Measurements from ENCODE around the gene B3GAT1.

The B3GAT1 gene

DNA sequence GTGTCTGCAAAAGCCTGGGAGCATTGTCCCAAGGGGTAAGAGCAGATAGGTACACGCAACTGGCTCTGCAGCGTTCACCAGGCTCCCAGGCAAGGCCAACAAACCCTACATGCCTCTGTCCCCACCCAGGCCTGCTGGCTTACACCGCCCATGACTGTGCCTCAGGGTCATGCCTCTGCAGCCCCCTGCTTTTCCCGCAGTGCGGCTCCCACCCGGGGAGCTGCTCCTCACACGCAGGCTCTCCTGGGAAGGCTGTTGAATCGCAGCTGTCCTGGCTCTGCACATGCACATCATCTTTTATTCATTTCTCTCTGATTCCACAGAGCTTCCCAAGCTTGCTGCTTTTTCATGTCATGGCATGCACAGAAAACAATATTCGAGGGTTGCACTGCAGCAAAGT lies 29.2 kb upstream of the B3GAT1 start:
- no peak for DNase-seq

DNA sequence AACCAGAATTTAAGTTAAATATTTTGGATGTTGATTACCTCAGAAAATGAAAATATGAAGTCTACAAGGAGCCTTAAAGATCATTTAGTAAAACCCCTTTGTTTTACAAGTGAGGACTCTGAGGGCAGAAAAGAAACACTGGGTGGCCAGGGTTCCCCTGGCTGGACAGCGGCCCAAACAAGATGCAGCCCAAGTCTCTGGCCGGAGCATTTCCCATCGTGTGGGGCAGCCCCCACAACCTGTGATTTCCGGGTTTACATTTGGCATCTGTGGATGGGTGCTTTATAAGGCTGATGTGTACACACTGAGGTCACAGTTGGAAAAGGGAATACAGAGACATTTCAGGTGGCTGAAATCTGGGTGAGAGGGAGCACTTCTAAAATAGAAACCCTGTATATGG lies 28.8 kb upstream of the B3GAT1 start:
- DNase-seq, result no peak

DNA sequence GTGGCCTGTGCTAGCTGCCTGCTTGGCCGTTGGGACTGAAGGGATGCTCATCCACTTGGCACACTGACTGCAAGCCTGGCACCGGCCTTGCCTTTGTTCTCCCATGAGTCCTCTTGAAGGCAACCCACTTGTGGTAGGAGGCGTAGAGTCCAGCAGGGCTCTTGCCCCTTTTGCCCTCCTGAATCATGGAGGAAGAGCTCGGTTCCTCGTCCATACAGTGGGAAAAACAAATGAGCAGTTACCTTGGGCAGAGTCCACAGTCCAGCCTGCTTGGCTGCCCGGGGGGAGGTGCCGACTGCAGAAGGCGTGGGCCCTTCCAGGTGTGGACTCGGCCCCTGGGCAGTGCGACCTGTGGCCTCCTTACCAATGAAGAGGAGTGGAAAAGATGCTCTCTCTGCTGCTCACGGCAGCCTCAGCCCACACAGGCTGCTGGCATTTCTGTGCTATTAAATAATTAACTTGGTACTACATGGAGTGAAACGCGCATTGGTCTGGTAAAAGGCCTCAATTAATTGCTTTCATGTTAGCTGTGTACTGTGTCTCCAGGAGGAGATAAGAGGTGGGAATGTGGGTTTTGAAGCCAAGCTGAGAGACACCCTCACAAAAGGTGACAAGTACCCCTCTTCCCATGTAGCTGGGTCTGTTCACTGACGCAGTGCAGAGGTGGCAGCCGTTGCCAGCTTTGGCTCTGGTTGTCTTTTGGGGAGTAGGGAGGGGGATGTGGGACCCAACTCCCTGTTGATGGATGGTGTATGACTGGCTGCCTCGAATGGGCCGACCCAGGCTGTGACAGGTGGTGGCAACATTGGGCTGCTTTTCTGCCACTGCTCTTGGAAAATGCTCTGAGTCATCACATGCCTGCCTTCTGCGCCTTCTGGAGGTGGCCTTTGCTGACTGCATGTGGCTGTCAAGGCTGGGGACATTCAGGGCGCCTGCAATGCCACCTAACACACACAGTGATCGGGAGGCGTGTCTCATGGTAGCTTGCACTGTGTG lies 26.8 kb upstream of the B3GAT1 start:
- DNase-seq, result no peak

DNA sequence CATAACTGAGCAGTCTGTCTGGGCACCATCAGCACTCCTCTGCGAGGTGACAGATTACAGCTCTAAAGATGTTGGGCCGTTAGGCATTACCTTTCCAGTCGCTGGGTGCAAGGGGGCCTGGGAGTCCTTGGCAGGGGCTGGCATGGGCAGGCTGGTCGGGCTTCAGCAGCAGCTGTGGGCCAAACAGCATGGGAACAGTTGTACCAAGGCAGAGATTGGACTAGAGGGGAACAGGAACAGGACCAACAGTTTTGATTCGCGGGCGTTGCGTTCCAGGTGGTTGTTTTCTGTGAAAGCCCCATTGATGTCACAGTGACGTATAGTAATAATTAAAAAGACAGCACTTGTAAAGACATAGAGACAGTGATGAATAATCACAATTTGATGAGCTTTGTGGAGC lies 25.8 kb upstream of the B3GAT1 start:
- DNase-seq, result no peak

DNA sequence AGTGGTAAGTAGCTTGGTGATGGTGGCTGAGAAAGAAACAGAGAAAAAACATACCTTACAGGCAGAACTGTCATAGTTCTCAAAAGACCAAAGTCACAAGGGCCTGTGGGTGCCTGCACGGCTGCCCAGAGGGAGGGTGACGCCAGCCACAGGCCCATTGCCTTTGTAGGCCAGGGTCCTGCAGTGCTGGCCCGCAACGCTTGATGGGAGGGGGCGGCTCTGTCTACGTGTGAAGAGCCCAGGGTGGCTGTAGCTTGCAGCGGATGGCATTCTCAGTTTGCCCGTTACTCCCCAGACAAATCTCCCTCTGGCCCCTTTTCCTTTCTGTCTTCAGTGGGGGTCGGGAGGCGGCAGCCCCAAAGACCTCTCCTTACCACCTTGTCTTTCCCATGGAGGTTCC lies 24.7 kb upstream of the B3GAT1 start:
- DNase-seq, result no peak

DNA sequence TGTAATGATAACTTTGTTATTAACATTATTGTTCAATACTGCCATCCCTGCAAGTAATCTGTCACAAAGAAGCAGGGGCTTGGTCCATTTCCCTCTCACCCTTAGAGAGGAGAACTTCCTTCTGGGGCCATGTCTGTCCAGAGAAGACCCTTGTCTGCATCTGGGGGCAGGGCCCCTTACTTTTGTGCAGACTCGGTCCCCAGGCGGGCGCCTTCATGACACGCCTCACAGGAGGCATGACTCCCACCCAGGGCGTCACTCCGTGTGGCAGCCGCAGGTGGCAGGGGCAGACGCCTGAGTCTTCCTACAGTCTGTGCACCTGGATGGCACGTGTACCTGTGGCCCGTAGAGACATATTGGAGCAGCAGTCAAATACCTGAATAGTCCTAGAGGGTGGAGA lies 21.8 kb upstream of the B3GAT1 start:
- DNase-seq, result no peak

DNA sequence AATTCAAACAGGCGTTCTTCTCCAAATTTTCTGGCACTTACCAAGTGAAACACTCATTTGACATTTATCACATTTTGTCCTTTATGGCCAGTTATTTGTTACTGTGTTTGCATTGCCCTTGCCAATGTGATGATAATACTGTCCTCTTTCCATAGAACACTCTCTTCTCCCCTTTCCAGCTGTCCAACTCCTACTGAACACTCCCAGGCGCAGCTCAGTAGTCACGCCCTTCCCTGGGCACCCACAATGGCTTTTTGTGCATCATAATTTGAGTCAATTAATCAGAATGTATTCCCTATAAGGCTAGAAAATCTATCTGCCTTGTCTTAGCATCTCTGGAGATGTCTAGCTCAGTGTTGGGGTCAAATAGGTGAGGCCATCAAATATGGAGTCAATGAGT lies 21.2 kb upstream of the B3GAT1 start:
- DNase-seq, result no peak

DNA sequence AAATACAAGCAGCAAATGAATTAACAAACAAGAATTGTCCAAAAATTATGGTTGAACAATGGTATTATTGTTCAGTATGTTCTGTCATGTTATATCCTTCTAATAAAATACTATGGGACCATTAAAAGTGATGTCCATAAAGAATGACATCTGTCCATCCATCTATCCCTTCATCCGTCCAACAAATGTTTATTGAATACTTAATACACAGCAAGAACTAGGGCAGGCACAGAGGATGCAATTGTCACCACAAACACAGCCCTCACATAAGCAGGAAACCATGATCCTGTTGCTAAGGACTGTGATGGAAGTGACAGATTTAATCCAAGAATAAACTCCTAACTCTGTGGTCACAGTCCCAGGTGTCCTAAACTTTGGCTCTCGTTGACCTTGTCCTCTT lies 20.7 kb upstream of the B3GAT1 start:
- no peak for DNase-seq

DNA sequence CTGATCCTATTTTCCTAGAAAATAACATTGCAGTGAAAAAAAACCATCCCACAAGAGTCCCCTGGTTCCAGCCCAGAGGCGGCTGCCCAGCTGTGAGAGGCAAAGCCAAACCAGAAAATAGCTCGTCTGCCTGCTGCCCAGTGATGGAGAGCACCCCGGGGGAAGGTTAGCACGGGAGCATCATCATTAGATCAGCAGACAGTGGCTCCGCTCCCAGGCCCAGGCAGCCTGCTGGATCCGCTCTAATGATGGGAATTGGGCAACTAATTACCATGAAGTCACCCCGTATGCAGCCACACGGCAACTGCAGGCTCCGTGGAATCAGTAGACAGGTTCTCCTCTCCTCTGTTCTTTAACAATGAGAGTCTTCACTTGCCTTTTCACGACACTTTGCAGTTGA lies 17.1 kb upstream of the B3GAT1 start:
- no peak for DNase-seq

DNA sequence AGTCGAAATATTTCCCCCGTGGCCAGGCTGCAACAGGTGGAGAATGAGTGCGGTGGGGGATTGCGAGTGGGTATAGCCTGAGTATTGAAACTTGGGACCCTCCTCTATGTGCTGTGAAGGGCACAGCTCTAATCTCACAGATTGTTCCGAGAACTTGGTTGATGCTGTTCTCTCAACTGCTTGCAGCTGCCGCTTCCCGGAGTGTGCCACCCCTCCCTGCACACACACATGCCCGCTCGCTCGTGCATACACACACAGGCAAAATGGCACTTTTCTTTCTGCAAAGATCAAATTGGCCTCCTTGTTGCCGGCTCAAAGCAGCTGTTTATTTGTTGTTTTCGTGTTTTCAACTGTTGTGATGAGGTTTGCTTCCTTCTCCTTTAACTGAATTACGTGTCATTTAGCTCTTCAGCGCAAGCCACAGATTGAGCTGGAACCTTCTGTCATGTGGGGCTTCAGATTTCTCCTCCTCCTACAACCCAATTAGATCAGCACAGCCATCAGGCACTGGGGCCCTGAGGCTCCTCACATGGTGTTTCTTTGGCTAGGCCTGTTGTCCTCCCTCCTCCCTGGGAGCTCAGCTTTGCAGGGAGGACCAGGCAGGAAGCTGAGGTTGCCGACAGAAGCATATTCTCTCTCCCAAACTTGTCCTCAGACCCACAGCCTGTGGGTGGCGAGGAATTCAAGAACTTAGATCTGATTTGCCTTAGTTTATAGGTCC lies 13.9 kb upstream of the B3GAT1 start:
- no peak for DNase-seq

DNA sequence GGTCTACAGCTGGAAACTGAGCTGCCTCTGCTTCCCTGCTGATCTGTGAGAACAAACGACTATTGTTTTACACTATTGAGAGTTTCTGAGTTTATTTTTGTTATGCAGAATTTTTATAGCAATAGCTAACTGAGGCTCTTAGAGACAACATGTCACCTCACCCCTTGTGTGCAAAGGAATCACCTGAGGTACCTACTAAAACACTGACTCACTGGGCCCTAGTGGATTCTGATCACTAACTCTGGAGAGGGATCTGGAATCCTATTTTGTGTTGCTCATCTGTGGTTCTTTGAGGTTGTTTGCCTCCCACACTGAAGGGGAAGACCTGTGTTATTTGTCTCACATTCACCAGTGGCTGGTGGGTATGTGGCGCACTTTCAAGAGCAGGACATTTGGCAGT lies 13.4 kb upstream of the B3GAT1 start:
- no peak for DNase-seq

DNA sequence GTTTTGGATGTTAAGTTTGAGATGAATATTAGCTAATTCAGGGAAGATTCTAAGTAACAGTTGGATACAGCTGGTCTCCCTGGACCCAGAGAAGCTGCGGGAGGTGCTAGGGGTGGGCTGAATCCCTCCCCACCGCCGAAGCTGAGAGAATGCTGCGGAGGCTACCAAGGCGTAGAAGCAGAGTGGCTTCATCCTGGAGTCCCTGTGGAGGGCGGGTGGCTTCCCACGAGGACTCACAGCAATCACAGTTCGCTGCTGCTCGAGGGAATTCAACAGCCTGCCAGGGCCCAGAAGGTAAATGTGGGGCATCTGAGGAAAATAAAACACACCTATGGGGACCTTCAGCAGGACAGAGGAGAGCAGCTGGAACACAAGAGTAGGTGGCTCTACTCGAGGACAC lies 11.1 kb upstream of the B3GAT1 start:
- DNase-seq, result no peak

DNA sequence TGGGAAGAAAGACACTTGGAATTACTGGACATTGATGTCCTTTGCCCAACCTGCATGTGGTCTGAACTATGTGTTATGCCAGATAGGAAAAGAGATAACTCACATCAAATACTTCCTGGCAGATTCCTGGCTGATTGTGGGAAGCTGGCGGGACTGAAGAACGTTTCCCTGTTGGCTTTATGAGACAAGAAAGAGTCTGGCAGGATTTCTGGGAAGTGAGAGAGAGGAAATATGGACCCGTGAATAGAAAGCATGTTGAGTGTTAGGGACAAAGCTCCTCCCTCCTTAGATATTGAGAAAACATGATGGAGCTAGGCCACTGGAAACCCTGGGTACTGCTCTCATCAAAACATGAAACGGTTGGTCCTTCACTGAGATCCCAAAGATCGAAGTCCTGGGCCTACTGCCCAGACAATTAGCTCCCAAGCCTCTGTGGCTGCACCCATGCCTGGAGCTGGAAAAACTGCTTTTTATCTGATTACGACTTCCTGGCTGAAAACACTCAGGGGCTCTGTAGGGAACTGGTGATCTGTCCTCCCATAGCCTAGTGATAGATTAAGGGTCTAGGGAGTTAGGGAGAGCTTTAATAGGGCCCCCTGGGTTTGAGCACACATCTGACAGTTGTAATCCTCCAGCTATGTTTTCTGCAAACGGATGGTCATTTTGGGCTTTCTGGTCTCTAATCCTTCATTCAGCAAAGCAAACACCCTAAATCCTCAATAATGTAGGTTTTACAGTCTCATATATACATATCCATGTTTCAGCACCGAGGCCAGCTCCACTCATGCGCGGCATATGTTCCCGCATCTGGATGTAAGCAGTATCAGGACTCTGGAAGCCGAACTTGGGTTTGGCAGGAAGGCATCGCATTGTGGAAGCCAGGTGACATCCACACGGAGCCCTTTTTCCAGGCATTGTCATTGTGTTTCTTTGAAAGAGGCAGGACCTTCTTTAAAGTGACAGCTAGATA lies 6.1 kb upstream of the B3GAT1 start:
- DNase-seq, result no peak

DNA sequence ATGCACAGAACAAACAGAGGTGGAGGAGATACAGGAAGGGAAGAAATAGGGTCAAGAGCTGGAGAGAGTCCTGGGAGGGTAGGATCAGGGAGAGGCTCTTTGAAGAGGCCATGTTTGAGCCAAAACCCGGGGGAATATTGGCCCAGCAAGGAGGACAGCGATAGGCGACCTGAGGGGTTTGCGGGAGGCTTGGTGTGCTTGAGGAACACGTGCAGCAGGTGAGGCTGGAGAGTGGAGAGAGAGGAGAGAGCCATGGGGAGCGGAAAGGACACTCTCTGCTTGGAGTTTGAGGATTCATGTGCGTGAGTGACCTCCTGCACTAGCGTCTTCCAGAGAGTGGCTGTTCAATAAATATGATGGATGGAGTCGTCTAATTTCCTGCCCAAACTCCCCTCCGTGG lies 4.7 kb upstream of the B3GAT1 start:
- no peak for DNase-seq

DNA sequence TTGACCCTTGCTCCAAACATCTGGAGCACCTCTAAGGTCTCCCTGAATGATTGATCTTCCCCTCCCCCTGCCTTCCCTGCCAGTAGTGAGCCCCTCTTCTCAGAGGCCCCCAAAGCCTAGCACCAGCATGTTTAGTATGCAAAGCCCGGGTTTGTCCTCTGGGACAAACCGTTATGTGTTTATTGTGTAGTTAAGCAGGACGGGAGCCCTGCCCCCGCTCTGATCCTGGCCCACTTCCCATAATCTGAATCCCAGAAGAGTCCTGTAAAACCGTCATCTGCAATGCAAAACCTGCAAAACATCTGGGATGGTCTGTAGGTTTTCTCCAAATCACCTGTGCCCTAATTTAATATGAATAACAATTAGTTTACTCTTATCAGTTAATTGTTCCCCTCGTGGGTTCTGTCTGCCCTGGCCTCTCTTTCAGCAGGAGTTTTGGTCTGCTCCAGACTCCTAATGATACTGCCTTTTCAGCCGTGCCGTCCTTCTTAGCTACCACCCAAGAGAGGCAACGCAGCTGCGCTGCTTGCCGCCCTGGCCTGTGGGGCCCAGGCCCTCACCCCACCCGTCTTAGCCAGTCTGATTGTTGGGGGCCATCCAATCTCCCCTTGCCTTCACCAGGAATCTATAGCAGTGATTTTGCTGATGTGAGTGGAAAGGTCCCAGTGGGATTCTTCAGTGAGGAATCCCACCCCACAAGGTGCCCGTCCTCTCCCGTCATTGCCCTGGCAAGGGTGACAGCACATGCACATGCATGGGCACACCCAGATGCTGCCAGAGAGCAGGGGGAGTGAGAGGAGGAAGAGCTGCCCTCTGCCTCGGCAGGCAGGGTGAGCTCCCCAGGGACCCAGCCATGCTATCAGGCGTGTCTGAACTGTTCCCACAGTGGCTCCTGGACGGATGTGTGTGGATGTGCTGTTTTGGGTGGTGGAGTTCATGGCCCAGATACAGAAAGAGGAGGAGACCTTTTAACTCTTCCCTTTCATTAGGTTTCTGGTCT lies 3.0 kb upstream of the B3GAT1 start:
- DNase-seq, result no peak

DNA sequence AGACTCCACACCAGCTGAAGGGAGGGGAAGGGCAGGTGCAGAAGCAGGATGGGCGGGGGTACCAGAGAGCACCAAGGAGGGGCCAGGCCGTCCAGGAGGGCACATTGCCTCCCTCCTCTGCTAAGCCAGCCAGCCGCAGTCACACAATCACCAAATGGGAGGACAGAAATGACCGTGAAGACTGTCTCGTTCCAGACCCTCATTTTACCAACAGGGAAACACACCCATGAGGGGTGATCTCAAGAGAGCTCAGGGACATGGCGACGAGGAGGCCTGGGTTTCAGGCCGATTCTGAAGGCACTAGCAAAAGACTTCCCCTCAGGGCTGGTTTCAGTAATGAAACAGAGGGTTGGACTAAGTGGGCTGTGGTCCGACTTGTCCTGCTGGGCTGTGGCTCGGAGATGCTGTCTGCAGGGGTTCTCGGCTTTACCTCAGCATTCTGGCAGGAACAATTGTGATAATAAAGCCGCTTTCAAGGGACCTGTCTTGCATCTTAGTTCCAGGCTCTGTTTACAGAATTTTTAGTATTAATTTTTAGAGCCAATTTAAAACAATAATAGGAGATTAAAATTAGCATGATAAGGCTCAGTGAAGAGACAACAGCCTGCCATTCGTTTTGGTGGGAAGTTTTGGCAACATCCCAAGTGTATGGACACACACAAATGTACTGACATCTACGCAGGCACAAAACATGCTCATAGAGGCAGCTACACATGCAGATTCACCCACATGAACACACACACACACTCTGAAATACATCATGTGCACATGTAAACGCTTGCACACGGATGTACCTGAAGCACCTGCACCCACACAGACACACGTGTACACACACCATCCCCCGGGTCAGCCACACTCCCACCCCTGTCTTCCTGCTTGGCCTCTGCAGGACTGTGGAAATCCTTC lies 2.0 kb upstream of the B3GAT1 start:
- no peak for DNase-seq

DNA sequence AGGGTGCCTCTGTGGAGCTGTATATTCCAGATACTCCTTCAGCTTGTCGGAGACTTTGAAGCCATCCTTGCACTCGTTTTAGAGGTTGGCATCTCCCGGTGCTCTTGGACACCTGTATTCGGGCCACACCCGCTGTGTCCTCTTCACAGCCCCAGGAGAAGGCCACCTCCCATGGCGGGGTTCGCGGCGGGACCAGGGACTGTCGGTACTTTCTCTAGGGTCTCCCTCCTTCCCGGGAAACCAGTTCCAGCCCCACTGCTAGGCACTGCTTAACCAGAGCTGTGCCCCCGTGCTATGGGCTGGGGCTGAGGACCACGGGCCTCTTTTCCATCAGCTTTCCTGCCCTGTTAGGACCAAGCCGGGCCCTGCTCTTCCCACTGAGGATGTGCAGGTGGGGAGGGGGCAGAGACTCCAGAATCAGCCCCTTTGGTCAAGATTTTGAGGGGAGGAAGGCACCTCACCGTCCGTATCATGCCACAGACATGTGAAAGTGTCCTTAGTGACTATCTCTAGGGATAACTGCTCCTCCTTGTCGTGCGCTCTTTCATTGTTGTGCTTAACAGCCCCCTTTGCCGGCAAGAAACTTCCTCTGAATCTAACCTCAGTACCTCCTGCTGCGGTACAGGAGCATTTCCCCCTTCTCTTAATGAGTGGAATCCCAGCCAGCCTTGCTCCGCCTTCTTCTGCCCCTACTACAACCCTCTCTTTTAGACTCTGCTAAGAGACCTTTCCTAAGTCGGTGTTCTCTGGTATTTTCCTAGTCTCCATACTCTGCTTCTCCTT lies 1.2 kb upstream of the B3GAT1 start:
- DNase-seq, result no peak

DNA sequence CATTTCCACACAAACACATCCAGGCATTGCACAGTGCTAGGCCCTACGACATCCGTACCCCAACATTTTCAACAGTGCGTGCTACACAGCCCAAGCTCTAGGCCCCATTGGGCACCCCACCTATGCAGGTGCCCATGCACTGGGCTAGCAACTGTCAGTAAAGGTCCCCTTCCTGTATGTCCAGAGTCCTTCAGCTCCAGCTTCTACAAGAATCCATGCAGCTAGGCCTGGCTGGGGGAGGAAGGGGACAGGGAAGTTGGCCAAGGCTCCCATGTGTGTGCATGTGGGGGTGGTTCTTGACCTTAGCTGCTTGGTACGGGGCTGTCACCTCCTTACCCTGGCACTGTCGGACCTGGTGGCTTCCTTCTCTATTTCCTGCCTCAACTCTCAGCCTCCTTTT lies 1.3 kb downstream of the B3GAT1 start:
- DNase-seq, result no peak

DNA sequence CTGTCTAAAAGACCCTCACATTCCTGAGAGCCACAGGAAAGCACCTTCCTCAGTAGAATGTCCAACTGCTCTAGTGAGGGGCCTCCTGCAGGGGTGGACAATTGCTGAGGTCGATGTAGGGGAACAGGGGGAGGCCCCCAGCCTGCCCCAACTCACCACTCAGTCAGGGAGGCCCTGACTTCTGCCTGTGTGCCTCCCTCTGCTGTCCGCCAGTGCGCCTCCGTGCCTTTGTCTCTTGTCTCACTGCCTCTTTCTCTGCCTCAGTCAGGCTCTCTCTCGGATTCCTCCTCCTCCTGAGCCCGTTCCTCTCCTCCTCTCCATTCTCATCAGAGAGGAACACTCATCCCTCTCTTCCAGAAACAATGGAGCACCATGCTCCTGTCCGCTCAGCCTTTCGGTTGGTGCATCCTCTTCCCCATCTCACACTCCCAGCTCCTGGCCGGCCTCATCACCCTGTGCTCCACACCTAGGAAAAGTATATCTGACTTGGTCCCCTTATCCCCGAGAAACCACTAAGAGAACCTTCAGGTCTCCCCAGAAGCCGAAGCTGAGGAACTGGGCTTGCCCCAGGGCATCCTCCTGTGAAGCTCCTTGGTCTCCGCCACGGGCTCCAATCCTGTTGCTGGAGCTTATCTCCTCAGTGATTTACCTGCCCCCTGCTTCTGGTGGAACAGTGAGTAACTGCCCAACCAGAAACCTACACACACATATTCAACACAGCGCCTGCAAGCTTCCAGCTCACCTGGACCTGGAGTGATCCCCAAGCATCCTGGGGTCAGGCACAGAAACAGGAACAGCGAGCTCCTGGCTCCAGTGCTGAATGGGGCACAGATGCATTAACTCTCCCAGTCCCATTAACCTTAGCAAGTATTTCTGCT lies 2.3 kb downstream of the B3GAT1 start:
- no peak for DNase-seq
